K562 (cell line): Measurements from ENCODE around the gene VPREB1. TPM values are rescaled to one million over a fixed set of nuclear protein-coding genes. Genes with fewer than 3 reads are reported as not detected.

ENCODE experiments used
- ATAC-seq: fragments of 200-7000 bp; cut with Tn5 transposase; 3 replicates; pipeline ENCODE4 v1.9.1; 2020; ENCODE audit warnings: moderate library complexity
- BruUV-seq: library from RNA; stranded (reverse); fragments of 400-500 nt; replicated peaks from 2 replicates; lab custom pipeline; 2021; lab: Mats Ljungman, UMichigan
- CTCF ChIA-PET: fragments of 300-600 bp; formaldehyde crosslinking; extraction: SDS; loops from one replicate; lab custom pipeline; 2021; ENCODE audit warnings: low intra/inter-chr PET ratio; lab: Yijun Ruan, JAX
- POLR2A ChIA-PET: fragments of 300-600, 350-650 bp; sonication (Branson Sonifier 250); formaldehyde crosslinking; extraction: SDS; loops from one replicate; lab custom pipeline; 2021; ENCODE audit warnings: antibody characterized with exemption, inconsistent platforms; lab: Yijun Ruan, JAX
- DNase-seq, 4 experiments: peaks; one replicate each; pipeline versions ENCODE4 v3.0.0 to v3.0.0-alpha.2; 2011 to 2018; ENCODE audit warnings: low spot score in 3 of 4, mixed read lengths in 3 of 4; ENCODE audit errors: extremely low read depth in 1 of 4
- FAIRE-seq: peaks from 2 replicates; lab custom pipeline; 2011; peaks lifted over from hg19 to GRCh38; lab: Jason Lieb, UNC
- H2AFZ ChIP-seq: 2 replicates; pipeline ENCODE4 v1.6.0; 2011; ENCODE audit warnings: low read depth, low read length, control low read depth, inconsistent platforms
- H3K27ac ChIP-seq: fragments of 200-600 bp; 3 replicates; pipeline ENCODE4 v1.8.0; 2011; ENCODE audit warnings: low read depth, mild to moderate bottlenecking, control low read depth, inconsistent platforms, low read length, moderate library complexity, mixed read lengths; ENCODE audit errors: extremely low read depth
- H3K27me3 ChIP-seq, 2 experiments: fragments of 300-600 bp in 1 of 2; 2 replicates in 1 of 2; 3 replicates in 1 of 2; pipeline versions ENCODE4 v1.6.0 to v1.8.0; 2011; ENCODE audit warnings: inconsistent platforms in 2 of 2, low read length in 2 of 2, mild to moderate bottlenecking in 1 of 2, mixed read lengths in 1 of 2, moderate library complexity in 1 of 2; ENCODE audit not compliant: control insufficient read depth in 2 of 2, insufficient read depth in 2 of 2
- H3K36me3 ChIP-seq: fragments of 300-600 bp; 3 replicates; pipeline ENCODE4 v1.8.0; 2011; ENCODE audit warnings: mild to moderate bottlenecking, low read length, inconsistent platforms; ENCODE audit not compliant: control insufficient read depth, insufficient read depth
- H3K4me1 ChIP-seq, 2 experiments: fragments of 200-600 bp in 1 of 2; replicated peaks in 1 of 2; 2 replicates in 1 of 2; 3 replicates in 1 of 2; pipeline versions ENCODE4 v1.5.1 to v1.8.0; 2011; ENCODE audit warnings: inconsistent platforms in 2 of 2, low read length in 2 of 2, mild to moderate bottlenecking in 1 of 2, mixed read lengths in 1 of 2, moderate library complexity in 1 of 2; ENCODE audit not compliant: control insufficient read depth in 2 of 2, insufficient read depth in 2 of 2
- H3K4me2 ChIP-seq: 2 replicates; pipeline ENCODE4 v1.6.1; 2011; ENCODE audit warnings: low read length, control low read depth, inconsistent platforms, mixed read lengths; ENCODE audit not compliant: insufficient read depth
- H3K4me3 ChIP-seq: fragments of 200-600 bp; sonication (generic), shearing (Covaris generic); 2 replicates; pipeline ENCODE4 v1.5.1; 2016; ENCODE audit warnings: control low read depth, inconsistent platforms
- H3K79me2 ChIP-seq: fragments of 200-600 bp; 3 replicates; pipeline ENCODE4 v1.8.0; 2011; ENCODE audit warnings: low read length, inconsistent platforms; ENCODE audit not compliant: control insufficient read depth, insufficient read depth
- H3K9ac ChIP-seq, 2 experiments: 2 replicates each; pipeline versions ENCODE4 v1.6.0 to v1.6.1; 2011; ENCODE audit warnings: low read depth in 2 of 2, low read length in 2 of 2, control low read depth in 1 of 2, inconsistent platforms in 1 of 2, mild to moderate bottlenecking in 1 of 2, mixed read lengths in 1 of 2; ENCODE audit not compliant: insufficient read depth in 1 of 2
- H3K9me1 ChIP-seq: one replicate; pipeline ENCODE4 v1.6.0; 2011; ENCODE audit warnings: inconsistent platforms, mild to moderate bottlenecking, low read length, moderate library complexity; ENCODE audit not compliant: control insufficient read depth, insufficient read depth
- H3K9me3 ChIP-seq: replicated peaks from 2 replicates; pipeline ENCODE4 v1.5.1; 2011; ENCODE audit warnings: low read depth, low read length, inconsistent platforms; ENCODE audit not compliant: control insufficient read depth, insufficient read depth
- H4K20me1 ChIP-seq: replicated peaks from 2 replicates; pipeline ENCODE4 v1.6.1; 2011; ENCODE audit warnings: low read length, inconsistent platforms, mixed read lengths; ENCODE audit not compliant: control insufficient read depth, insufficient read depth
- BCL6 ChIP-seq: fragments of 250-450 bp; sonication (Bioruptor Pico); IDR thresholded peaks from 2 replicates; pipeline ENCODE4 v1.4.0; 2020
- DIDO1 ChIP-seq: fragments of 450-650 bp; IDR thresholded peaks from 2 replicates; pipeline ENCODE4 v1.6.1; 2016; ENCODE audit warnings: low read depth, missing biosample characterization, missing genetic modification characterization
- ELF1 ChIP-seq: fragments of 200-800 bp; sonication (Bioruptor generic); IDR thresholded peaks from 2 replicates; pipeline ENCODE4 v1.6.1; 2016; ENCODE audit warnings: missing genetic modification characterization, missing compliant biosample characterization
- GTF2B ChIP-seq: IDR thresholded peaks from 2 replicates; pipeline ENCODE4 v1.6.1; 2011; ENCODE audit not compliant: insufficient read length; ENCODE audit errors: extremely low read depth
- HMG20A ChIP-seq: fragments of 450-650 bp; formaldehyde crosslinking; conservative IDR thresholded peaks from 2 replicates; pipeline ENCODE4 v1.4.0; 2020; ENCODE audit warnings: mild to moderate bottlenecking, mixed read lengths
- ILF3 ChIP-seq: fragments of 450-650 bp; IDR thresholded peaks from 2 replicates; pipeline ENCODE4 v1.6.1; 2018; ENCODE audit warnings: antibody characterized with exemption, mild to moderate bottlenecking, moderate library complexity, borderline replicate concordance
- KDM2B ChIP-seq: fragments of 250-450 bp; sonication (Bioruptor Pico); IDR thresholded peaks from 2 replicates; pipeline ENCODE4 v1.8.0; 2021; ENCODE audit warnings: mild to moderate bottlenecking, moderate library complexity
- MLLT1 ChIP-seq, 2 experiments: fragments of 450-650 bp; IDR thresholded peaks; 2 replicates each; pipeline ENCODE4 v1.6.1; 2016
- POLR2H ChIP-seq: IDR thresholded peaks from 2 replicates; pipeline ENCODE4 v1.6.1; 2016; ENCODE audit warnings: missing genetic modification characterization, low read depth, mild to moderate bottlenecking, control low read depth, missing compliant biosample characterization, moderate library complexity
- ZBTB43 ChIP-seq: sonication (generic); formaldehyde crosslinking; IDR thresholded peaks from 2 replicates; pipeline ENCODE4 v1.8.0; 2023; ENCODE audit warnings: mild to moderate bottlenecking, missing genetic modification reagents
- ZNF140 ChIP-seq: fragments of 250-450 bp; sonication (Bioruptor Pico); IDR thresholded peaks from 2 replicates; pipeline ENCODE4 v1.8.0; 2021; ENCODE audit warnings: moderate library complexity, mild to moderate bottlenecking, inconsistent platforms
- ZNF695 ChIP-seq: fragments of 450-650 bp; formaldehyde crosslinking; IDR thresholded peaks from 2 replicates; pipeline ENCODE4 v1.4.0; 2020; ENCODE audit warnings: mild to moderate bottlenecking, moderate library complexity
- WGBS: fragments of 100-300 bp; shearing (Covaris generic); methylation state at CpG from one replicate; pipeline ENCODE4 v1.1.6; 2016; ENCODE audit warnings: low coverage, mixed read lengths; ENCODE audit not compliant: insufficient coverage; ENCODE audit errors: missing lambda C conversion rate; 5-methylcytosine and 5-hydroxymethylcytosine counted together
- in situ Hi-C: fragments of 300-500 bp; cut with MboI; formaldehyde crosslinking; loops from 4 replicates; pipeline ENCODE4 v1.15.0; 2018; ENCODE audit warnings: inconsistent platforms, mixed read lengths
- intact Hi-C: fragments of 100-400 bp; cut with micrococcal nuclease; formaldehyde crosslinking; loops from 2 replicates; pipeline ENCODE4 v1.14.2; 2022
- polyA plus RNA-seq, 8 experiments: library from polyadenylated mRNA; depleted of rRNA in 4 of 8; stranded (reverse) in 5 of 8; unstranded in 3 of 8; fragments of >200 nt; fragmentation: Nextera tagmentation in 2 of 8; fragmentation: Illumina TruSeq in 1 of 8; extraction: Ambion mirVana in 2 of 8; extraction: Trizol in 1 of 8; gene quantifications; 2 replicates each; pipeline versions ENCODE4 v1.2.1 to v1.2.3, GENCODE V29; 2011 to 2014; ENCODE audit warnings: inconsistent platforms in 1 of 8, missing spikeins in 1 of 8
- total RNA-seq, 7 experiments: library from RNA; depleted of rRNA in 6 of 7; stranded (reverse); fragments of >200 nt in 6 of 7; fragmentation: Illumina TruSeq in 2 of 7; extraction: Trizol in 2 of 7; gene quantifications; 2 replicates each; pipeline versions ENCODE4 v1.2.1 to v1.2.3, GENCODE V29; 2011 to 2021; ENCODE audit warnings: low replicate concordance in 1 of 7
- TF ChIP-seq, protein P1 (sequence below): fragments of 450-650 bp; IDR thresholded peaks from 2 replicates; pipeline ENCODE4 v1.6.1; 2018; ENCODE audit warnings: mild to moderate bottlenecking, low read depth; ENCODE audit not compliant: partially characterized antibody

Gene VPREB1
- total and polyA plus RNA-seq, 9 of the 15 experiments (the other 6 are each of a cell fraction or from before 2014, with no cell fraction given) = not detected

GRCh38 chr22:22237521-22237920 lies 7.1 kb upstream of the VPREB1 start:
- CTCF ChIA-PET = interaction anchor here (1.1 kb wide), 1 partner anchor 42 kb away, joined by 4 read pairs; no protein-coding TSS in a partner anchor
- Histone ChIP-seq H2AFZ (no peak overlapping the region), H3K9me1 (no peaks in the 10 kb centered on the region), H3K9me3 (no peaks in the 10 kb centered on the region), H3K79me2 (no peaks in the 10 kb centered on the region), H3K27me3 (peaks cover 52 to 75% of the 10 kb centered on the region in 2 experiments), H3K36me3 (no peaks in the 10 kb centered on the region), H3K9ac (no peak overlapping the region), H3K4me2 (no peak overlapping the region), H4K20me1 (peaks cover 18% of the 10 kb centered on the region), H3K27ac (no peak overlapping the region), H3K4me3 (no peak overlapping the region), H3K4me1 (no peaks in the 10 kb centered on the region)
- intact Hi-C loops = no loop called here
- ATAC-seq = no peak
- no peak for TF ChIP-seq ZNF695 (CRISPR knock-in tag)
- no peak for TF ChIP-seq MLLT1 (IDR thresholded peaks at IDR 0.05)
- no peak for TF ChIP-seq BCL6 (CRISPR knock-in tag)
- no peak for TF ChIP-seq ELF1 (tag)
- no peak for TF ChIP-seq HMG20A (CRISPR knock-in tag)
- no peak for TF ChIP-seq DIDO1
- TF ChIP-seq, protein P1, sequence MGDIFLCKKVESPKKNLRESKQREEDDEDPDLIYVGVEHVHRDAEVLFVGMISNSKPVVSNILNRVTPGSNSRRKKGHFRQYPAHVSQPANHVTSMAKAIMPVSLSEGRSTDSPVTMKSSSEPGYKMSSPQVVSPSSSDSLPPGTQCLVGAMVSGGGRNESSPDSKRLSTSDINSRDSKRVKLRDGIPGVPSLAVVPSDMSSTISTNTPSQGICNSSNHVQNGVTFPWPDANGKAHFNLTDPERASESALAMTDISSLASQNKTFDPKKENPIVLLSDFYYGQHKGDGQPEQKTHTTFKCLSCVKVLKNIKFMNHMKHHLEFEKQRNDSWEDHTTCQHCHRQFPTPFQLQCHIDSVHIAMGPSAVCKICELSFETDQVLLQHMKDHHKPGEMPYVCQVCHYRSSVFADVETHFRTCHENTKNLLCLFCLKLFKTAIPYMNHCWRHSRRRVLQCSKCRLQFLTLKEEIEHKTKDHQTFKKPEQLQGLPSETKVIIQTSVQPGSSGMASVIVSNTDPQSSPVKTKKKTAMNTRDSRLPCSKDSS = no peak
- TF ChIP-seq GTF2B = no peak
- TF ChIP-seq POLR2H = no peak
- TF ChIP-seq KDM2B (CRISPR knock-in tag) = no peak
- TF ChIP-seq ZNF140 (CRISPR knock-in tag) = no peak
- no peak for TF ChIP-seq ILF3
- no peak for TF ChIP-seq ZBTB43 (CRISPR knock-in tag)
- DNase-seq = no peak
- no TSS peak for BruUV-seq
- FAIRE-seq = no peak
- POLR2A ChIA-PET = interaction anchor here (0.9 kb wide), 1 partner anchor 9 kb away, joined by 3 read pairs; no protein-coding TSS in a partner anchor
- in situ Hi-C loops = no loop called here
- WGBS = 3% methylated on average over 4 of the region's 4 CpGs
